Trophoblast cell (in vitro differentiated cells and primary cell): ENCODE data around the gene GALNTL6.

Experiments
- DNase-seq, 2 donors: peaks; one replicate each; pipeline ENCODE4 v3.0.0-alpha.2; 2016
- H2AFZ ChIP-seq: 2 replicates; pipeline ENCODE4 v1.6.1; 2013; ENCODE audit warnings: low read length, moderate library complexity, mild to moderate bottlenecking; ENCODE audit not compliant: insufficient read depth, poor library complexity
- H2AK5ac ChIP-seq: 2 replicates; pipeline ENCODE4 v1.6.1; 2013; ENCODE audit warnings: mild to moderate bottlenecking, low read length
- H2BK120ac ChIP-seq: 2 replicates; pipeline ENCODE4 v1.6.1; 2013; ENCODE audit warnings: low read length, mild to moderate bottlenecking, moderate library complexity; ENCODE audit not compliant: insufficient read depth, poor library complexity
- H2BK12ac ChIP-seq: 2 replicates; pipeline ENCODE4 v1.6.1; 2013; ENCODE audit warnings: mild to moderate bottlenecking, low read length, moderate library complexity
- H2BK5ac ChIP-seq: 2 replicates; pipeline ENCODE4 v1.6.1; 2013; ENCODE audit warnings: low read length, low read depth, moderate library complexity, mild to moderate bottlenecking; ENCODE audit not compliant: poor library complexity
- H3K14ac ChIP-seq: 2 replicates; pipeline ENCODE4 v1.6.1; 2013; ENCODE audit warnings: mild to moderate bottlenecking, low read length
- H3K18ac ChIP-seq: 2 replicates; pipeline ENCODE4 v1.6.1; 2013; ENCODE audit warnings: mild to moderate bottlenecking, low read length
- H3K23ac ChIP-seq: 2 replicates; pipeline ENCODE4 v1.6.1; 2013; ENCODE audit warnings: low read length
- H3K27ac ChIP-seq: 2 replicates; pipeline ENCODE4 v1.5.1; 2013; ENCODE audit warnings: low read depth, mild to moderate bottlenecking, inconsistent platforms, low read length, moderate library complexity
- H3K27me3 ChIP-seq: 2 replicates; pipeline ENCODE4 v1.6.1; 2013; ENCODE audit warnings: inconsistent platforms, mild to moderate bottlenecking, low read length, moderate library complexity; ENCODE audit not compliant: insufficient read depth
- H3K36me3 ChIP-seq, 2 experiments: 1 replicate in 1 of 2; 2 replicates in 1 of 2; pipeline ENCODE4 v1.6.1; 2013; ENCODE audit warnings: low read length in 2 of 2, mild to moderate bottlenecking in 2 of 2, moderate library complexity in 1 of 2; ENCODE audit not compliant: insufficient read depth in 2 of 2, control insufficient read depth in 1 of 2
- H3K4ac ChIP-seq: 2 replicates; pipeline ENCODE4 v1.6.1; 2013; ENCODE audit warnings: low read depth, mild to moderate bottlenecking, low read length, moderate library complexity
- H3K4me1 ChIP-seq, 2 experiments: 1 replicate in 1 of 2; 2 replicates in 1 of 2; pipeline ENCODE4 v1.6.1; 2013; ENCODE audit warnings: low read length in 2 of 2, mild to moderate bottlenecking in 2 of 2, moderate library complexity in 1 of 2; ENCODE audit not compliant: insufficient read depth in 2 of 2, control insufficient read depth in 1 of 2
- H3K4me2 ChIP-seq: 2 replicates; pipeline ENCODE4 v1.6.1; 2013; ENCODE audit warnings: inconsistent platforms, mild to moderate bottlenecking, low read length, moderate library complexity
- H3K4me3 ChIP-seq: 2 replicates; pipeline ENCODE4 v1.5.1; 2013; ENCODE audit warnings: mild to moderate bottlenecking, low read depth, low read length, inconsistent platforms
- H3K79me1 ChIP-seq: one replicate; pipeline ENCODE4 v1.6.1; 2013; ENCODE audit warnings: low read length
- H3K79me2 ChIP-seq: 2 replicates; pipeline ENCODE4 v1.6.1; 2013; ENCODE audit warnings: low read length, mild to moderate bottlenecking; ENCODE audit not compliant: control insufficient read depth, insufficient read depth, poor library complexity
- H3K9ac ChIP-seq: 2 replicates; pipeline ENCODE4 v1.6.1; 2013; ENCODE audit warnings: mild to moderate bottlenecking, low read length
- H3K9me3 ChIP-seq: 2 replicates; pipeline ENCODE4 v1.6.1; 2013; ENCODE audit warnings: low read depth, mild to moderate bottlenecking, control low read depth, inconsistent platforms, low read length; ENCODE audit not compliant: insufficient read depth
- H4K12ac ChIP-seq: 2 replicates; pipeline ENCODE4 v1.6.1; 2013; ENCODE audit warnings: low read depth, mild to moderate bottlenecking, low read length, moderate library complexity
- H4K8ac ChIP-seq: 2 replicates; pipeline ENCODE4 v1.6.1; 2013; ENCODE audit warnings: low read depth, mild to moderate bottlenecking, low read length, moderate library complexity
- H4K91ac ChIP-seq: one replicate; pipeline ENCODE4 v1.6.1; 2013; ENCODE audit warnings: low read depth, mild to moderate bottlenecking, low read length, moderate library complexity
- WGBS: extraction: QIAGEN DNeasy Blood & Tissue Kit; methylation state at CpG from one replicate; pipeline ENCODE4 v1.1.7; 2013; ENCODE audit warnings: missing lambda C conversion rate; ENCODE audit not compliant: insufficient read length, insufficient coverage; ENCODE audit errors: extremely low coverage; 5-methylcytosine and 5-hydroxymethylcytosine counted together

Gene GALNTL6

DNA sequence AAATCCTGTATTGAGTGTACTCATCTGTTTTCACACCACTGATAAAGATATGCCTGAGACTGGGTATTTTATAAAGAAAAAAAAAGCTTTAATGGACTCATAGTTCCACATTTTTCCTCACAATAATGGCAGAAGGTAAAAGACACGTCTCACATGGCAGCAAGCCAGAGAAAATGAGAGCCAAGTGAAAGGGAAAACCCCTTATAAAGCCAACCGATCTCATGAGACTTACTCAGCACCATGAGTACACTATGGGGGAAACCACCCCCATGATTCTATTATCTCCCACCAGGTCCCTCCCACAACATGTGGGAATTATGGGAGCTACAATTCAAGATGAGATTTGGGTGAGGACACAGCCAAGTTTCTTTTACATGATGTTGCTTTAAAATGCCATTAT is 171.9 kb downstream of the GALNTL6 start:
- H3K79me1 ChIP-seq: no peaks in the 10 kb centered on the region
- no peak overlapping the region for H2AFZ ChIP-seq
- H3K9me3 ChIP-seq: no peaks in the 10 kb centered on the region
- no peak overlapping the region for H3K23ac ChIP-seq
- peaks cover 5 to 9% of the 10 kb centered on the region in 2 experiments for H3K4me1 ChIP-seq
- H4K12ac ChIP-seq: no peak overlapping the region
- no peak overlapping the region for H2BK12ac ChIP-seq
- H3K36me3 ChIP-seq: no peaks in the 10 kb centered on the region
- no CpG with 5 or more reads among the region's 2 CpGs for WGBS
- no peak overlapping the region for H3K9ac ChIP-seq
- no peak overlapping the region for H4K91ac ChIP-seq
- H2AK5ac ChIP-seq: no peak overlapping the region
- no peak overlapping the region for H3K27ac ChIP-seq
- no peaks in the 10 kb centered on the region for H3K79me2 ChIP-seq
- H3K14ac ChIP-seq: no peak overlapping the region
- H2BK5ac ChIP-seq: no peak overlapping the region
- H3K27me3 ChIP-seq: no peaks in the 10 kb centered on the region
- H2BK120ac ChIP-seq: no peak overlapping the region
- no peak overlapping the region for H4K8ac ChIP-seq
- no peak overlapping the region for H3K4me2 ChIP-seq
- H3K18ac ChIP-seq: no peak overlapping the region
- DNase-seq: no peak
- no peak overlapping the region for H3K4ac ChIP-seq
- no peak overlapping the region for H3K4me3 ChIP-seq

DNA sequence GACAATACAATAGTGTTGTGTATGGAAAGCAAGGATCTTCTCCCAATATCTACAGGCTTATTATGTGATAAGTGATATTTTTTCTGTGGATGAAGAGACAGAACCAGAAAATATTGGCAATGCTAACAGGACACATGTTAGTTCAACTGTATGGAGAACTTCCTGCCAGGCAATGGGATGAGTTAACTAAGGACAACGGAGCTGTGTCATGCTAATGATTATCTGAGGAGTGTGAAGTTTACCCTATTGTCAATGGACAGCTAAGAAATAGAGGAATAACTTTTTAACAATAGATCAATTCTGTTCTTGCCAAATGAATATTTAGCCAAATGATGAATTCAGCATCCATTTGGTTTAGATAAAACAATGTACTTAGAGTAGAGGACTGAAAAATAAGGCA is 180.0 kb downstream of the GALNTL6 start:
- Histone ChIP-seq H3K4me2 (no peak overlapping the region), H3K36me3 (no peaks in the 10 kb centered on the region), H3K4me1 (no peaks in the 10 kb centered on the region), H3K27ac (no peak overlapping the region), H2AK5ac (no peak overlapping the region), H3K4ac (no peak overlapping the region), H3K79me1 (no peaks in the 10 kb centered on the region), H4K91ac (no peak overlapping the region), H2BK120ac (no peak overlapping the region), H2AFZ (no peak overlapping the region), H2BK12ac (no peak overlapping the region), H3K18ac (no peak overlapping the region), H4K8ac (no peak overlapping the region), H3K27me3 (no peaks in the 10 kb centered on the region), H3K79me2 (no peaks in the 10 kb centered on the region), H3K14ac (no peak overlapping the region), H2BK5ac (no peak overlapping the region), H3K9ac (no peak overlapping the region), H3K4me3 (no peak overlapping the region), H3K9me3 (no peaks in the 10 kb centered on the region), H3K23ac (no peak overlapping the region), H4K12ac (no peak overlapping the region)
- no CpG with 5 or more reads among the region's 1 CpG for WGBS
- no peak for DNase-seq

DNA sequence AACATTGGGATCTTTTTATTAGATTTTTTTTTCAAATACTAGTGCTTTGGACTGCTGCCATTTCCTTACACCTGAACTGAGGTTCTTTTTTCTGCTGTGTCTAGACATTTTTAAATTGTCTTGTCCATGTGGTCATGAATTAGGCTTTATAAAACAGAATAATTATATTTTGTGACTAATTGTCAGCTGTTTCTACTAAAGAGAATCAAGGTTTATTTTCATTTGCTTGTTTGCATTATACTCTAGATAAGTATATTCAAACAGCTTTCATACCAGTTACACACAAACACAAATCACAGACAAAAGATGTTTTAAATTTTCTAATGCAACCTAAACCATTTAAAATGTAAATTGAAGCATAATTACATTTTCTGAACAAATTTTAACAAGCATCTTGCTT is 194.7 kb downstream of the GALNTL6 start:
- Histone ChIP-seq H3K36me3 (no peaks in the 10 kb centered on the region), H4K12ac (no peak overlapping the region), H3K4me1 (no peaks in the 10 kb centered on the region), H2BK120ac (no peak overlapping the region), H3K23ac (no peak overlapping the region), H4K8ac (no peak overlapping the region), H3K14ac (no peak overlapping the region), H3K9ac (no peak overlapping the region), H4K91ac (no peak overlapping the region), H3K4ac (no peak overlapping the region), H3K79me2 (no peaks in the 10 kb centered on the region), H3K18ac (no peak overlapping the region), H3K79me1 (no peaks in the 10 kb centered on the region), H3K27ac (no peak overlapping the region), H2BK5ac (no peak overlapping the region), H2AK5ac (no peak overlapping the region), H3K27me3 (no peaks in the 10 kb centered on the region), H2AFZ (no peak overlapping the region), H3K4me2 (no peak overlapping the region), H2BK12ac (no peak overlapping the region), H3K4me3 (no peak overlapping the region), H3K9me3 (no peaks in the 10 kb centered on the region)
- no peak for DNase-seq

DNA sequence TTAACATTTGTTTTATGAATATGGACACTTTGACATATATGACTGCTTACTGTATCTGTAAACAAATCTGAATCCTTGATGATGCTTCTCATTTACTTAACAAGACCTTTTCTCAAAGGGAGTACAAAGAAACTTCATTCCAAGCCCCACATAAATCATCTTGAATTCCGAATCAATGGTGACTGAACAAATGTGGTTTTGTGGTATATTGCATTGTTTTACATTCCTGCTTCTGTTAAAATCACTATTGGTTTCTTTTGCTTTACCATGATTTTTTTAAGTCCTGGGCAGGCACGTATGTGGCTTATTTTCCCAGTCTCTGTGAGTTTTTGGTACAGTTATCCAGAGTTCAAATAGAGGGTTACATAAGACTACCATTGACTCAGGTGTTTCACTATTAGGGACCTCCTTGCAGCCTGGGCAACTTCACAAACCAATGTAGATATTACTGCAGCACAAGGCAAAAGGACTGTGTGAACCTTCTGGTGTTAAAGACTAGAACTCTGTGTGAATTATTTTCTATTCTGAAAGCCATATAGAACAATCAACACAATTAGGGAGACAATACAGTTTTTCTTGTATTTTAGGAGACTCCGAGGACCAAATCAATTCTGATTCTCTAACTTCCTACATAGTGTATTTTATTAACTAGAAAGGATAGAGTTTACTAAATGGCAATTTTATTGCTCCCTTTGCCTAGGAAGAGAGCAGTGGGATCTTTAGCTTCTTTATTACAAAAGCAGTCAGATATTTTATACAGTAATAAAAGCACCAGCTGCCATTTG is 196.4 kb downstream of the GALNTL6 start:
- H2BK120ac ChIP-seq: no peak overlapping the region
- WGBS: no CpG with 5 or more reads among the region's 3 CpGs
- H3K4me3 ChIP-seq: no peak overlapping the region
- no peak overlapping the region for H3K4ac ChIP-seq
- no peak overlapping the region for H4K12ac ChIP-seq
- H2BK5ac ChIP-seq: no peak overlapping the region
- no peak overlapping the region for H4K8ac ChIP-seq
- no peaks in the 10 kb centered on the region for H3K79me2 ChIP-seq
- no peaks in the 10 kb centered on the region for H3K9me3 ChIP-seq
- no peak overlapping the region for H2BK12ac ChIP-seq
- H3K79me1 ChIP-seq: no peaks in the 10 kb centered on the region
- no peak overlapping the region for H3K9ac ChIP-seq
- no peak overlapping the region for H4K91ac ChIP-seq
- H2AK5ac ChIP-seq: no peak overlapping the region
- H2AFZ ChIP-seq: no peak overlapping the region
- H3K27ac ChIP-seq: no peak overlapping the region
- H3K18ac ChIP-seq: no peak overlapping the region
- no peak overlapping the region for H3K4me2 ChIP-seq
- no peaks in the 10 kb centered on the region for H3K27me3 ChIP-seq
- no peak for DNase-seq
- H3K23ac ChIP-seq: no peak overlapping the region
- H3K4me1 ChIP-seq: no peaks in the 10 kb centered on the region
- no peak overlapping the region for H3K14ac ChIP-seq
- no peaks in the 10 kb centered on the region for H3K36me3 ChIP-seq
